DMS53 (cell line): Measurements from ENCODE around the gene VMP1.
A peak's percentile ranks its signal among the peaks of the same experiment; 100 is the strongest.
"Not testable (repeated sequence)": the region's sequence is repeated elsewhere in the genome, so short reads cannot be mapped to it uniquely, and the experiment has no call there.

Experiments used
- DNase-seq: peaks from one replicate; lab custom pipeline; 2025; lab: John Stamatoyannopoulos, UW

Gene VMP1

DNA sequence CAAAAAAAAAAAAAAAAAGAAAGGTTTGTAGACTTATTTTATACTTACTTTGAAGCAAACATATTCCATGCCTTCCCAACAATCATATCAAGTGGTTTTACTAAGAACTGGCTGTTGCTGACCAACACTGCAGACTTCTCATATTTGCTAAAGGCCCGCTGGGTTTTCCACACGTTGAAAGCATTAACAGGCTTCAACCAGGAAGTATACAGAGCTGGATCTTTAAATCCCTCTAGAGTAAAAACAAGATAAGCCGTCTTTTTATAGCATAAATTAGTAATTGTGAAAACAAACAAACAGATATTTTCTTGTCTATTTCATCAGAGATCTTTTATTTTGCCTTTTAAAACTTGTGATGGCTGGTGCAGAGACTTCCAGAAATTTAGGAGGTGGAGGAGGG, 156.2 kb downstream of the VMP1 start:
- DNase-seq = no peak

GRCh38 chr17:59869941-59870218, 162.4 kb downstream of the VMP1 start:
- DNase-seq = no peak

- DNase-seq = no peak
Observed at GRCh38 chr17:59870482-59870881, 163.0 kb downstream of the VMP1 start.

DNA sequence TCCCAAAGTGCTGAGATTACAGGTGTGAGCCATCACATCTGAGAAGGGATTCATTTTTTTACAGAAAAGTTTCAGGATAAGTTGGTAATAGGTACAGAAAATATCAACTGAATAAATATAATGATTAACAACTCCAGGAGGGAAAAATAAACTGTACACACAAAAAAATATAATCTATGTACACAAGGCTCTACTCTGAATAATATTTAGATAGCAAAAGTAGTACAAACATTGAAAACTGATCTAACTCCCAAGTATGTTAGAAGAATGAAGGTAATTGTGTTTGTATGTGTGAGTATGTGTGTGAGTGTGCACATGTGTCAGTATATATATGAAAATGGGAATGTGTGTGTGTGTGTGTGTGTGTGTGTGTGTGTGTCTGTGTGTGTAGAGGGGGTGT, 164.9 kb downstream of the VMP1 start:
- DNase-seq = peak; percentile 50

DNA sequence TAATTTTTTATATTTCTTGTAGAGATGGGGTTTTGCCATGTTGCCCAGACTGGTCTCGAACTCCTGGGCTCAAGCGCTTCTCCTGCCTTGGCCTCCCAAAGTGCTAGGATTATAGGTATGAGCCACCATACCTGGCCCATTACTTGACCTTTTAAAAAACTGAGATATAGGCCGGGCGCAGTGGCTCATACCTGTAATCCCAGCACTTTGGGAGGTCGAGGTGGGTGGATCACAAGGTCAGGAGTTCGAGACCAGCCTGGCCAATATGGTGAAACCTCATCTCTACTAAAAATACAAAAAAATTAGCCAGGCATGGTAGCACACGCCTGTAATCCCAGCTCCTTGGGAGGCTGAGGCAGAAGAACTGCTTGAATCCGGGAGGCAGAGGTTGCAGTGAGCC, 166.0 kb downstream of the VMP1 start:
- not testable (repeated sequence) for DNase-seq

- no peak for DNase-seq
Observed at GRCh38 chr17:59874376-59874775, 166.9 kb downstream of the VMP1 start.

DNA sequence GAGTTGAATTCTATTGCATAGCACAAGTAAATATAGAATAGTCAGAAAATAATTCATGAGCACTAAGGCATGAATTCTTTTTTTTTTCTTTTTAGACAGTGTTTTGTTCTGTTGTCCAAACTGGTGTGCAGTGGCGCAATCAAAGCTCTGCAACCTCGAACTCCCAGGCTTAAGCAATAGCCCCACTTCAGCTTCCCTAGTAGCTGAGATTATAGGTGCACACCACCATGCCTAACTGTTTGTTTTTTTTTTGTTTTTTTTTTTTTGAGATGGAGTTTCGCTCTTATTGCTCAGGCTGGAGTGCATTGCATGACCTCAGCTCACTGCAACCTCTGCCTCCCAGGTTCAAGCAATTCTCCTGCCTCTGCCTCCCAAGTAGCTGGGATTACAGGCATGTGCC, 168.7 kb downstream of the VMP1 start:
- DNase-seq = no peak

- DNase-seq = no peak
Observed at GRCh38 chr17:59877965-59878364, 170.5 kb downstream of the VMP1 start.

GRCh38 chr17:59878624-59879023, 171.2 kb downstream of the VMP1 start:
- no peak for DNase-seq

GRCh38 chr17:59884861-59885260, 177.4 kb downstream of the VMP1 start:
- no peak for DNase-seq

- DNase-seq = no peak
Observed at GRCh38 chr17:59888145-59888750, 180.8 kb downstream of the VMP1 start.

DNA sequence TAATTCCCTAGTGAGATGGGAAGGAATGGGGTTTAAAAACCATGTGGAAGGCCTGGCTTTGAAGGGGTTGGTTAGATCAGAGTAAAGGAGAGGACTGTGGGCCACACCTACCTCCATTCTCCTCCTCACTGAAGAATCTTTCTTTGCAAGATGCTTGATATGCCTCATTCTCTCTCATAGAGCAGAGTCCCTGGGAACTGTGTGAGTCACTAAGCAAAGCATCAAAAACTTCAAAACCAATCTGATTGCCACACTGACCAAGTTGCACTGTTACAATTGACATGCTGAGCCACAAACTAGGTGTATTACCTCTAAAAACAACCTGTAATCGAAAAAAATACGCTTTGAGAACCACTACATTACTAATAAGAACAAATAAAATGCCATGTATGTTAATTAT, 183.3 kb downstream of the VMP1 start:
- no peak for DNase-seq
